ENCODE results near the gene INPP5F. TPM values are rescaled to one million over a fixed set of nuclear protein-coding genes. Genes with fewer than 3 reads are reported as not detected.
"Not testable (repeated sequence)": the region's sequence is repeated elsewhere in the genome, so short reads cannot be mapped to it uniquely, and the experiment has no call there.

Gene INPP5F
- total RNA-seq, 1 experiment from 2014 or later, result 15.2 TPM

GRCh38 chr10:119776536-119776935, 50.7 kb downstream of the INPP5F start:
- peak; percentile 61 for DNase-seq (ENCODE audit: low read depth)

GRCh38 chr10:119777686-119778085, 51.8 kb downstream of the INPP5F start:
- no peak for DNase-seq (ENCODE audit: low read depth)

- DNase-seq (ENCODE audit: low read depth), result no peak
Observed at GRCh38 chr10:119778776-119779445, 53.1 kb downstream of the INPP5F start.

GRCh38 chr10:119780879-119781480, 55.1 kb downstream of the INPP5F start:
- DNase-seq (ENCODE audit: low read depth), result no peak

GRCh38 chr10:119781498-119781897, 55.6 kb downstream of the INPP5F start:
- DNase-seq (ENCODE audit: low read depth), result no peak

GRCh38 chr10:119782981-119783664, 57.3 kb downstream of the INPP5F start:
- no peak for DNase-seq (ENCODE audit: low read depth)

- DNase-seq (ENCODE audit: low read depth), result no peak
Observed at GRCh38 chr10:119783665-119784027, 57.8 kb downstream of the INPP5F start.

- no peak for DNase-seq (ENCODE audit: low read depth)
Observed at GRCh38 chr10:119784340-119785067, 58.7 kb downstream of the INPP5F start.

- peak; percentile 85 for DNase-seq (ENCODE audit: low read depth)
Observed at GRCh38 chr10:119786117-119786769, 60.4 kb downstream of the INPP5F start.

GRCh38 chr10:119795101-119795500, 69.3 kb downstream of the INPP5F start:
- not testable (repeated sequence) for DNase-seq (ENCODE audit: low read depth)

- DNase-seq (ENCODE audit: low read depth), result no peak
Observed at GRCh38 chr10:119796039-119796438, 70.2 kb downstream of the INPP5F start.

- no peak for DNase-seq (ENCODE audit: low read depth)
Observed at GRCh38 chr10:119801176-119801575, 75.3 kb downstream of the INPP5F start.

GRCh38 chr10:119801998-119802538, 76.2 kb downstream of the INPP5F start:
- peak; percentile 9 for DNase-seq (ENCODE audit: low read depth)

GRCh38 chr10:119803264-119803663, 77.4 kb downstream of the INPP5F start:
- peak; percentile 47 for DNase-seq (ENCODE audit: low read depth)

GRCh38 chr10:119805702-119806230, 79.9 kb downstream of the INPP5F start:
- no peak for DNase-seq (ENCODE audit: low read depth)

- DNase-seq (ENCODE audit: low read depth), result no peak
Observed at GRCh38 chr10:119806334-119807130, 80.7 kb downstream of the INPP5F start.

GRCh38 chr10:119807960-119808697, 82.3 kb downstream of the INPP5F start:
- DNase-seq (ENCODE audit: low read depth), result peak; percentile 53

- no peak for DNase-seq (ENCODE audit: low read depth)
Observed at GRCh38 chr10:119811122-119811521, 85.3 kb downstream of the INPP5F start.

GRCh38 chr10:119812684-119813083, 86.8 kb downstream of the INPP5F start:
- DNase-seq (ENCODE audit: low read depth), result no peak

- DNase-seq (ENCODE audit: low read depth), result no peak
Observed at GRCh38 chr10:119815671-119816070, 89.8 kb downstream of the INPP5F start.

All from M059J (cell line).